ENCODE results near the gene GPR26.

The GPR26 gene

GRCh38 chr10:123666318-123667236, at the start of gene GPR26:
TSS of gene GPR26 (plus strand) at chr10:123666355. CDS start at chr10:123666408, 53 bp downstream.
- no peak for DNase-seq (ENCODE audit: low read depth in 2 of 2)

- no peak for DNase-seq (ENCODE audit: low read depth in 2 of 2)
Measured at GRCh38 chr10:123618224-123618623, 47.9 kb upstream of the GPR26 start.

- no peak for DNase-seq (ENCODE audit: low read depth in 2 of 2)
Measured at GRCh38 chr10:123619067-123619855, 46.9 kb upstream of the GPR26 start.

- no peak for DNase-seq (ENCODE audit: low read depth in 2 of 2)
Measured at GRCh38 chr10:123620621-123621020, 45.5 kb upstream of the GPR26 start.

GRCh38 chr10:123621492-123621891, 44.7 kb upstream of the GPR26 start:
- no peak for DNase-seq (ENCODE audit: low read depth in 2 of 2)

- DNase-seq (ENCODE audit: low read depth in 2 of 2): no peak
Measured at GRCh38 chr10:123621916-123622315, 44.2 kb upstream of the GPR26 start.

GRCh38 chr10:123622381-123622780, 43.8 kb upstream of the GPR26 start:
- no peak for DNase-seq (ENCODE audit: low read depth in 2 of 2)

GRCh38 chr10:123624086-123624485, 42.1 kb upstream of the GPR26 start:
- no peak for DNase-seq (ENCODE audit: low read depth in 2 of 2)

- DNase-seq (ENCODE audit: low read depth in 2 of 2): no peak
Measured at GRCh38 chr10:123633106-123633505, 33.0 kb upstream of the GPR26 start.

GRCh38 chr10:123633636-123634035, 32.5 kb upstream of the GPR26 start:
- DNase-seq (ENCODE audit: low read depth in 2 of 2): no peak

- no peak for DNase-seq (ENCODE audit: low read depth in 2 of 2)
Measured at GRCh38 chr10:123634221-123634620, 31.9 kb upstream of the GPR26 start.

GRCh38 chr10:123635131-123635530, 31.0 kb upstream of the GPR26 start:
- no peak for DNase-seq (ENCODE audit: low read depth in 2 of 2)

- DNase-seq (ENCODE audit: low read depth in 2 of 2): no peak
Measured at GRCh38 chr10:123635745-123636144, 30.4 kb upstream of the GPR26 start.

GRCh38 chr10:123636598-123637325, 29.4 kb upstream of the GPR26 start:
- no peak for DNase-seq (ENCODE audit: low read depth in 2 of 2)

GRCh38 chr10:123637326-123637880, 28.8 kb upstream of the GPR26 start:
- DNase-seq (ENCODE audit: low read depth in 2 of 2): no peak

GRCh38 chr10:123639131-123639530, 27.0 kb upstream of the GPR26 start:
- no peak for DNase-seq (ENCODE audit: low read depth in 2 of 2)

GRCh38 chr10:123640016-123640535, 26.1 kb upstream of the GPR26 start:
- no peak for DNase-seq (ENCODE audit: low read depth in 2 of 2)

GRCh38 chr10:123642293-123642692, 23.9 kb upstream of the GPR26 start:
- no peak for DNase-seq (ENCODE audit: low read depth in 2 of 2)

GRCh38 chr10:123642697-123643096, 23.5 kb upstream of the GPR26 start:
- no peak for DNase-seq (ENCODE audit: low read depth in 2 of 2)

GRCh38 chr10:123643315-123643714, 22.8 kb upstream of the GPR26 start:
- DNase-seq (ENCODE audit: low read depth in 2 of 2): no peak

- no peak for DNase-seq (ENCODE audit: low read depth in 2 of 2)
Measured at GRCh38 chr10:123645016-123645415, 21.1 kb upstream of the GPR26 start.

- DNase-seq (ENCODE audit: low read depth in 2 of 2): no peak
Measured at GRCh38 chr10:123645615-123646014, 20.5 kb upstream of the GPR26 start.

Data from activated CD8-positive, alpha-beta memory T cell treated with anti-CD3 and anti-CD28 coated beads for 4 hours (primary cell).